Stimulated activated CD4-positive, alpha-beta T cell treated with anti-CD3 and anti-CD28 coated beads, Interleukin-12 subunit alpha, Interleukin-12 subunit beta, amount 100 ng/mL, for 48 hours (primary cell): Measurements from ENCODE around the gene FKBP10.
A peak's percentile ranks its signal among the peaks of the same experiment; 100 is the strongest.
"Not testable (repeated sequence)": the region's sequence is repeated elsewhere in the genome, so short reads cannot be mapped to it uniquely, and the experiment has no call there.

ENCODE experiments used
- DNase-seq, 3 donors: peaks; one replicate each; pipeline ENCODE4 v3.0.0-alpha.2; 2020; ENCODE audit warnings: low read depth in 2 of 3, low spot score in 1 of 3

The FKBP10 gene

DNA sequence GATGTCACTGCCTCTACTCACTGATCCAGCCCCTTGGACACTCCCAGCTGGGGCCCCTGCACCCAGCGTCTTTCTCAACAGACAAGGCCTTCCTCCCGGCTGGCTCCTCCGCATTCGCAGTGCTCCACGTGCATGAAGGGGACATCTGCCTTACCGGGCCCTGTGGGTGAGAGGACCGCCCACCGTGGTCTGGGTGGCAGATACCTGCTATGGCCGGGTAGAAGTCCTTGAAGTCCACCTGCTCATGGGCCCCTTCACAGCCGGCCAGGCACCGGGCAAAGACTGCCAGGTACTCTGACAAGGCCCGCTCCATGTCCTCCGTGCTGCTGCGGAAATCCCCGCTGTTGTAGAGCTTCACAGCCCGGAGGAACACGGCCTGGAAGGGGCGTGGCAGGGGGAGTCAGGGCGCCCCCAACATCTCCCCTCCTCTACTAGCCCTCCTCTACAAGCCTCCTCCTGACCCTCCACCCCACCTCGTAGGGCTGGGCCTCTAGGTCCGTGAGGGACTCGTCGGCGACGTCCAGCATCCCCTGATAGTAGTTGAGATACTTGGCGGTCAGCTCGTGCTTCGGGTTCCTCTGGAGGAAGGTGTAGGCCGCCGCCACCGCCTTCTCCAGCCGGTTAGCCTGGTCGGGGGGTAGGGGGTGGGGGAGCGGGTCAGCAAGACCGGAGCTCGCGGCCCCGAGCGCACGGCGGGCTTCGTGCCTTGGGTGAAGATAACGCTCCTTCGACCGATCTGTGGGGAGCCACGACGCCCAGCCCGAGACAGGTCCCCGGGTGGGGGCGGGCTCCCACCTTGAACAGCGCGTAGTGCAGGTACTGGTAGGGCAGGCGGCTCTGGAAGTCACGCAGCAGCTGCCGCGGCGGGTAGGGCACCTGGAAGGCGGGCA lies 1.9 kb upstream of the FKBP10 start:
- DNase-seq: no peak

DNA sequence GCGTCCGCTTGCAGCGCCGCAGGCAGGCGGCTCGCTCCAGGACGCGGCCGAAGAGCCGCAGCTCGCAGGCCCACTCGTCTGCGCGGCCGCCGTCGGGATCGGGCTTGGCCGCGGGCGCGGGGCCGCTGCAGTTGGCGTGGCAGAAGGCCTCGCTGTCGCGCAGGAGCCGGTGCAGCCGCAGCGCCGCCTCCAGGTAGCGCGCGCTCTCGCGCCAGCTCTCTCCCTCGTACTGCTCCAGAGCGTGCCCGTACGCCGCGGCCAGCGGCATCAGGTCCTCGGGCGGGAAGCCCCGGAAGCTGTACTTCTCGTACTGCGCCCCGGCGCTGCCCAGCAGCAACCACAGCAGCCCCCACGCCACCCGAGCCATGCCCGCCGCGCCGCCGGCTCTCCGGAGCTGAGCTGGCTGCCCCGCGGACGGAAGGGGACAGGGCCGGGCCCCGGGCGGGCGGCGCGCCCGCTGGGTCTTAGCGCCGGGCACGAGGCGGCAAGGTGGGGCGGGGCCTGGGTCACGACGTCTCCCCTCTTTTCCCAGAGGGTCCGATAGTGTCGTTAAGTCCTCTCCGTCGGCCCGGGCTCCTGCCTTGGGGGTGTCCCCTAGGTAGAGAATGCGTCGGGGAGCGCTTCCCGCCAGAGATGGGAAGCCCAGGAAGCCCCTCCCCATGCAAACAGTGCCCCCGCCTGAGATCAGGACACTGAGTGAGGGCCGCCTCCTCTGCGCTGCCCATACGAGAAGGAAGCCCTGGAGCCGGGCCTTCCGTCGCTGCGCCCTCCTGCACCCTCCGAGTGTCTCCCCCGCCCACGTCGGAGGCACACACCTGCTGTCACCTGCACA lies 1.0 kb upstream of the FKBP10 start, which contains the start of gene P3H4:
P3H4 (minus strand) TSS at position 401 of the 832 bp plus-strand sequence; CDS start at position 367, 34 bp downstream.
- DNase-seq: peak; percentile 46 to 63 (median 49)

DNA sequence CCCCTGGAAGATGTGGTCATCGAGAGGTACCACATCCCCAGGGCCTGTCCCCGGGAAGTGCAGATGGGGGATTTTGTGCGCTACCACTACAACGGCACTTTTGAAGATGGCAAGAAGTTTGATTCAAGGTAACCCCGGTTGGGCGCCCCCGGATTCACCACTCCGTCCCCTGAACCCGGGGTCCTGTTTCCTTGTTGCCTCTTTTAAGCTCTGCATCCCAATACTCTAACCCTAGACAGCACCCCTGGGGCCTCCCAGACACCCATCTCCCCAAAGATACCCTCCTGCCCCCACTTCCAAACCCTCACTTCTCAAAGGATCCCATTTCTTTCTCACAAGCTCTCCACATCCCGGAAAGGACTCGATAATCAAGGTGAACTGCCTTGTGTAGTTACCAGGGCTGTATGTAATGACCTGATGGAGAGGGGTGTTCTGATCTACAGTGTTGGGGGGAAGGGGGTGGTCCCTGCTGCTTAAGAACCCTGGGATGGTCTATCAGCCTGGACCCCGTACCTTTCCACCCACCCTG lies 412 bp downstream of the FKBP10 start:
- DNase-seq: no peak

DNA sequence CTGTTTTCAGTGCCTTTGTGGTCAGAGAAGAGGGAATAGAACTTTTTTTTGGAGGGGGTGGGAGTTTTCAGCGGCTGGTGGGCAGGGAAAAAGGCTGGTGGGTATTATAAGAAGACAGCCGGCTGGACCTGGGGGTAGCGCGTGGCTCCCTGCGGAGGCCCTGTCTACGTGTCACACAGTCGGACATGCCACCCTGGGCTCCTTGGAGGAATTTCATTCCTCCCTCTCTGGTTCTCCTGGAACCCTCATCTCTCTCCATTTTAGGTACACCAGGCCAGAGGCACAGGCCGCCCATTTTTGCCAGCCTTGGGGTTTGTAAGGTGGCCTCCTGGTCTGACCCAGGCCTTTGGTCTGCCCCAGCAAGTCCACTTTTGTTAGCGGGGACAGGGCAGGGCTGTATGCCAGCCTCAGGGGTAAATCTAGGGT lies 908 bp downstream of the FKBP10 start:
- no peak for DNase-seq

DNA sequence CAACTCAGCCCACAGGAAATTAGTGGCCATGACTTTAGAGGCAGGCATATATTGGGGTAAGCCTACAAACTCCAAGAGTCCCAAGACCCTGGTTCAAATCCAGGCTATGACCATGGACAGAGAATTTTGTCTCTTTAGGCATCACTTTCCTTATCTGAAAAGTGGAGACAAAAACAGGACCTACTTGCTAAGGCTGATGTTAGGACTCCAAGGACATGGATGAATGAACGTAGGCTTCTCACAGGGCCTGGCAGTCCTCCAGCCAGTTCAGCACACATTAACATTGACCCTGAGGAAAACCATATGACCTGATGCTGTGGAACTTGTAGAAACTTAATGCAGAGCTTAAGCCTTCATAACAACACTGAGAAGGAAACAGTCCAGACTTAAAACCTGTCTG lies 1.4 kb downstream of the FKBP10 start:
- DNase-seq: no peak

DNA sequence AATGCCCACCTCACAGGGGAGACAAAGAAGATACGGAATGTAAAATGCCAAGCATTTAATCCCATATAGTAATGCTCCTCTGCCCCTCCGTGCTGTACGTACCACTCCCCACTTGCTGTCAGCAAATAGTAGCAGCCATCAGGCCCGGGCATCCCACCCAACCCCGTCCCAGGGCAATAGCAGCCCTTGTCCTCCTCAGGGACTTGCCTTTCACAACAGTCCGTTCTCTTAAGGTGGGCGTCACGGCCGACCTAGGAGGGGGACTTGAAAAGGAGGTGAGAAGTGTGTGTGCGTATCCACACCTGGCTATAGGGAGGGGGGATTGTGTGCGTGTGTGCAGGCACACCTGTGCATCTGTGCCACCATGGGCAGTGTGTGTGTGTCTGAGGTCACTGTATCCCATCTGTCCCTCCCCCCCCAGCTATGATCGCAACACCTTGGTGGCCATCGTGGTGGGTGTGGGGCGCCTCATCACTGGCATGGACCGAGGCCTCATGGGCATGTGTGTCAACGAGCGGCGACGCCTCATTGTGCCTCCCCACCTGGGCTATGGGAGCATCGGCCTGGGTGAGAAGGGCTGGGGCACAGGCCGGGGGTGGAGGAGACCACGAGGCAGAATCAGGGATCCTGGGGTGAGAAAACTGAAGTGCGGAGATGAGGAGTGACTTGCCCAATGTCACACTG lies 4.0 kb downstream of the FKBP10 start:
- DNase-seq: no peak

DNA sequence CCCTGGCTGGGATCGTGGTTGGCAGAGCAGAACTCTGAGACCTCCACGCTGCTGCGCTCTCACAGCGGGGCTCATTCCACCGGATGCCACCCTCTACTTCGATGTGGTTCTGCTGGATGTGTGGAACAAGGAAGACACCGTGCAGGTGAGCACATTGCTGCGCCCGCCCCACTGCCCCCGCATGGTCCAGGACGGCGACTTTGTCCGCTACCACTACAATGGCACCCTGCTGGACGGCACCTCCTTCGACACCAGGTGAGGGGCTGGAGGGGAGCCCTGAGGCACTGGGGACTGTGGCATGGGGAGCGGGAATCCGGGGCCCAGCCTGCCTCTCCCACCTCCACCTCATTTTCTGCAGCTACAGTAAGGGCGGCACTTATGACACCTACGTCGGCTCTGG lies 5.2 kb downstream of the FKBP10 start:
- DNase-seq: no peak

DNA sequence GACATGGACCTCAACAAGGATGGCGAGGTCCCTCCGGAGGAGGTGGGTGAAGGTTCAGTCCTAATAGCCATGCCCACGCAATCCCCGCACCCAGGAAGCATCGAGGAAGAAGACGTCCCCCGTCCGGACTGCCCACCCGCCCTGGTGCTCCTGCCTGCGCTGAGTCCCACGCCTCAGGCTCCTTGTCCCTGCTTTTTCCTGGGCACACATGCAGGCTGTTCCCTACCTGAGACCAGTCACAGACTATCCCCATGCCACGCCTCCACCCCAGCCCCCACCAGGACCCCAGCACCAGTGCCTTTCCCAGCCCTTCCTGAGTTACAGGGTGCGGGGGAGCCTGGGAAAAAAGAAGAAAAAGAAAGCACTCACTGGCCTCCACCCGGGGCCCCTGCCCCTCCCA lies 9.0 kb downstream of the FKBP10 start:
- no peak for DNase-seq

DNA sequence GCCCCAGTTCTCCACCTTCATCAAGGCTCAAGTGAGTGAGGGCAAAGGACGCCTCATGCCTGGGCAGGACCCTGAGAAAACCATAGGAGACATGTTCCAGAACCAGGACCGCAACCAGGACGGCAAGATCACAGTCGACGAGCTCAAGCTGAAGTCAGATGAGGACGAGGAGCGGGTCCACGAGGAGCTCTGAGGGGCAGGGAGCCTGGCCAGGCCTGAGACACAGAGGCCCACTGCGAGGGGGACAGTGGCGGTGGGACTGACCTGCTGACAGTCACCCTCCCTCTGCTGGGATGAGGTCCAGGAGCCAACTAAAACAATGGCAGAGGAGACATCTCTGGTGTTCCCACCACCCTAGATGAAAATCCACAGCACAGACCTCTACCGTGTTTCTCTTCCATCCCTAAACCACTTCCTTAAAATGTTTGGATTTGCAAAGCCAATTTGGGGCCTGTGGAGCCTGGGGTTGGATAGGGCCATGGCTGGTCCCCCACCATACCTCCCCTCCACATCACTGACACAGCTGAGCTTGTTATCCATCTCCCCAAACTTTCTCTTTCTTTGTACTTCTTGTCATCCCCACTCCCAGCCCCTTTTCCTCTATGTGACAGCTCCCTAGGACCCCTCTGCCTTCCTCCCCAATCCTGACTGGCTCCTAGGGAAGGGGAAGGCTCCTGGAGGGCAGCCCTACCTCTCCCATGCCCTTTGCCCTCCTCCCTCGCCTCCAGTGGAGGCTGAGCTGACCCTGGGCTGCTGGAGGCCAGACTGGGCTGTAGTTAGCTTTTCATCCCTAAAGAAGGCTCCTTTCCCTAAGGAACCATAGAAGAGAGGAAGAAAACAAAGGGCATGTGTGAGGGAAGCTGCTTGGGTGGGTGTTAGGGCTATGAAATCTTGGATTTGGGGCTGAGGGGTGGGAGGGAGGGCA lies 9.7 kb downstream of the FKBP10 start:
- no peak for DNase-seq

DNA sequence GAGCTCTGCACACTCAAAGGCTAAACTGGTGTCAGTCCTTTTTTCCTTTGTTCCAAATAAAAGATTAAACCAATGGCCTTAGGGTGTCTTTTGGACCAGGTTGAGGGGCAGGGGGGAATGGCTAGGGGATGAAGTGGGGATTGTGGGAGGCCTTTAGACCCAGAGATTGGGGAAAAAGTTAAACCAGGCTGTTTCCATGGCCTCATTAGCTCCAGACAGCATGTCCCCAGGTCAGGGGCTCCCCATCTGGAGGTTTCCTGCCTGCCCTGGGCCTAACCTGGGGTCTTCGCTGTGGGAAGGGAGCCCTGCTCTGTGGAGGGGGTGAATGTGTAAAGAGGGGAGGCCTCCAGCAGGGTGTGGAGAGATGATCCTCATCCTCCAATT lies 10.3 kb downstream of the FKBP10 start:
- DNase-seq: no peak

DNA sequence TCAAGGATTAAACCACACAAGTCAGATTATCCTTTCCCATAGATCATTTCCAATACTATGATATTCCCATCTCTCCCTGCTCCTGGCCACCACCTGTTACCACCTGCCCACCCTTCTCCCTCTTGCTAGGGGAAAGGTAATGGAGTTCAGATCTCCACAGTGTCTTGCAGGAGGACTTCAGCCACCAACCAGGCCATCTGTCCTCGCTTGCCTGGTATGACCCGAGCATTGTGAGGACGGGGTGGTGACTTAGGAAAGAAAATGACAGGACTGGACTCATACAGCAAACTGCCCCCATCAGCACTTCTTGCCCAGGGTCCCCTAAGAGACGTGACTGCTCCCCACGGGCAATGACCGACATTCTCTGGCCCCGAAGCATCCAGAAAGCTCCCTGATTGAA lies 10.8 kb downstream of the FKBP10 start:
- no peak for DNase-seq

DNA sequence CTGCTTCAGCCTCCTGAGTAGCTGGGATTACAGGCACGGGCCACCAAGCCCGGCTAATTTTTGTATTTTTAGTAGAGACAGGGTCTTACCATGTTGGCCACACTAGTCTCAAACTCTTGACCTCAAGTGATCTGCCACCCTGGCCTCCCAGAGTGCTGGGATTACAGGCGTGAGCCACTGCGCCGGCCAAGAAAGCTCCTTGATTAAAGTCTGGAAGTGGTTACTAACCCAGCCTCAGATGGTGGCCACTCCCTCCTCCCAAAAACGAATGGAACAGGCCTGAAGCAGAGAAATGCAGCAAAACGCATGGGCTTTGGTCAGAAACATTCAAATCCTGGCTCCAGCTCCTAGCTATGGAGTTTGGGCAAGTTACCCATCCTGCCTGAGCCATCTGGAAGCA lies 11.3 kb downstream of the FKBP10 start:
- DNase-seq: no peak

DNA sequence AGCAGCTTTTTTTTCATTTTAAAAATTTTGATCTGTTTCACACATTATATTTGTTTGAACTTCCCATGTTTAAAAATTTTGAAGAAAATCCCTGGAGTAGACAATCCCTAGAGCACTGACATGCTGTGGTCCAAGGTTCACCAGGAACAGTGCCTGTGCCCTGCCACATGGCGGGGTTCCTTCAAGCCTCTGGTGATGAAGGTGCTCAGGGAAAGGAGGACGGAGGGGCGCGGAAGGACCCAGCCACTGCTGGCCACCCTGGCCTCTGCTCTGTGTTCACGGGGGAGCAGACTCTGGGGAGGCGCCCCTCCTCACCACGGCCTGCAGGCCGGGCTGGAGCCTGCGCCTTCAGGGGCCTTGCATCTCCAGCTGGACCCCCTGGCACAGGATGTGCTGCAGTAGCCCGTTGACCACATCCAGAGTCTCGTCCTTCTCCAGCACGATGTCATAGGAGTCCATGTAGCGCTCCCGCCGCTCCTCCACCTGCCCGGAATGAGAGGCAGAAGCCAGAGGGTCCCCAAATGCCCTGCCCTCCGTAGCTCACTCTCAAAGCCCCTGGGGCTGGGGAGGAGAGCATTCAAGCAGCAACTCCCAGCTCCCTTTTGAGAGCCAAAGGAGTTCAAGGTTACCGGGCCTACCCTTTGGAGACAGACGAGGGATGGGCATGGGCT lies 12.5 kb downstream of the FKBP10 start:
- DNase-seq: no peak

DNA sequence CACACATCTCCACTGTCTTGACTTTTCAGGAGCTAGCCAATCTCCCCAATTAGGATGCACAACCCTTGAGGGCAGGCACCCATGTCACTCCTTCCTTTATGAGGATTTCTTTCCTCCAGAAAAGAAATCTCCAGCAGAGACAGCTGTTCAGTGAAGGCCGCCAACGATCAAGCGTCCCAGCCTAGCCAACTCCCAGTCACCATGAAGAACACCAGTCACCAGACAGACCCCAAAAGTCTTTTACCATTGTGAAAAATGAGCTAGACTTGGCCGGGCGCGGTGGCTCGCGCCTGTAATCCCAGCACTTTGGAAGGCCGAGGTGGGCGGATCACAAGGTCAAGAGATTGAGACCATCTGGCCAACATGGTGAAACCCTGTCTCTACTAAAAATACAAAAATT lies 17.2 kb downstream of the FKBP10 start:
- DNase-seq: not testable (repeated sequence)

DNA sequence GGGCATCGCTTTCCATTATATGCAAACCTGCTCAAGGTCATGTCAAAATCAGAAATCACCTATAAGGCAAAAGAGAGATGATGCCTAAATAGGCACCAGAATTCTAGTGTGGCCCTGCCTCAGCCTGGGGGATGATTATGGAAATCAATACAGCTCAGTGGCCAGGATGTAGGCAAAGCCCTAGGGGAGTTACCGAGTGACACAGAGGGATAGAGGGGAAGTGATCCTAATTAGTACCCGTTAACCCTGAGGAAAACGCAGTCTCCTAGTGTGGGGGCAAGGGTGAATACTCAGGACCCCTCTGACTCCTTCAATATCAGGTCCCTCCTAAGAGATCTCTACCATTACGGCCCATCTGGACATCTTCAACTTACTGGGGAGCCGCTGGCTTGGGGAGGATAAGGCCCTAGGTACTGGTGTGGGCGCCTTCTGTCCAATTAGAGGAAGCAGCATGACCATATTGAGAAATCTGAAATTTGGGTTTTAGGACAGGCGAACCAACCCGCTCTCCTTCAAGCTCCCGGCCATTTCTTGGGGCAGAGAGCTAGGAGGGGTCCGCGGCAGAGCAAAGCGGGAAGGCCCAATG lies 22.5 kb downstream of the FKBP10 start:
- DNase-seq: no peak

DNA sequence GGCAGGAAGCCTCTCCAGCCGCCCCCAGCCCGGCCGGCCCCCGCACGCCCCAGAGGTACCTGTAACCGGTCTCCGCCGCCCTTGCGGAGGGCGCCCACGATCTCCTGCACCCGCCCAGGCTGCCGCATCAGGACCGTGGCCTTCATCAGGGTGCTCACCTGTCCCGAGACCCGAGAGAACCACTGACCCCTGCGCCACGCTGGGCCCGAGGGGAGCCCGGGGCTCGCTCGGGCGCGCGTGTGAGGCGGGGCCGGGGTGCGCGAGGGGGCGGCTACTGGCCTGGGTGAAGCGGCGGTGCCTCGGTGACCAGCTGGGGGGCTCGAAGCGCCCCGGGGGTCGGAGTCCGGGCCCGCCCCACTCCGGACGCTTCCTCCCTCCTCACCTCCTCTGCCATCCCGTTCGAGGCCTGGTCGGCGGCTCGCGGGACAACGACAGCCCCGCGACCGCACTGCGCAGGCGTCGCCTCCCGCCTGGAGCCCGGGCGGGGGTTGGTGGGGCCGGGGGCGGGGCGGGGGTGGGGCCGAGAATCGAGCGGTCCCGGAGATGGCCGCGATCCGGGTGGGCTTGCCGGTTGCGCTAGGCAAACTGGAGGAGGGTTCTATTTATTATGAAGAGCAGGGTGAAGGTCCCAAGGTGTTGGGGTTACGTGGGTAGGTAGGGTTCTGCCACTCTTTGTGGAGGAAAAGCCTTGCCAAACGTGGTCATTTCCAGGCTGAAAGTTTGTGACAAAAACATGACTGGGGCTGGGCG lies 23.2 kb downstream of the FKBP10 start, which contains the start of gene NT5C3B:
NT5C3B (minus strand) TSS at position 433 of the 750 bp plus-strand sequence; CDS start at position 394, 39 bp downstream.
- peak; percentile 14 to 44 (median 31) for DNase-seq

DNA sequence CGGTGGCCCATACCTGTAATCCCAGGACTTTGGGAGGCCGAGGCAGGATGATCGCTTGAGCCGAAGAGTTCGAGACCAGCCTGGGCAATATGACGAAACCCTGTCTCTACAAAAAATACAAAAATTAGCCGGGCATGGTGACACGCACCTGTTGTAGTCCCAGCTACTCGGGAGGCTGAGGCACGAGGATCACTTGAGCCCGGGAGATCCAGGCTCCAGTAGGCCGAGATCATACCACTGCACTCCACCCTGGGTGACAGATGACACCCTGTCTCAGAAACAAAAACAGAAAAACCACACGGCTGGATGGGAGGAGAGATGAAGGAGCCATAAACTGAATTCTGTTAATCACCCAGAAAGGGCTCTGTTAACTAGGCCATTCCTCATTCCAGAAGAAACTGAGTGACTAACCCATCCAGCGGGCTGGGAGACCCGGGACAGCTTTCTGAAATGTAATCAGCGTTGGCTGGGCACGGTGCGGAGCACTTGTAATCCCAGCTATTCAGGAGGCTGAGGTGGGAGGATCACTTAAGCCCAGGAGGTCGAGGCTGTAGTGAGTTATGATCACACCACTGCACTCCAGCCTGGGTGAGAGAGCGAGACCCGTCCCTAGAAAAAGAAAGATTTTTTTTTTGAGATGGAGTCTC lies 23.9 kb downstream of the FKBP10 start:
- no peak for DNase-seq
